ENCODE data around the gene PRSS21.

DNA sequence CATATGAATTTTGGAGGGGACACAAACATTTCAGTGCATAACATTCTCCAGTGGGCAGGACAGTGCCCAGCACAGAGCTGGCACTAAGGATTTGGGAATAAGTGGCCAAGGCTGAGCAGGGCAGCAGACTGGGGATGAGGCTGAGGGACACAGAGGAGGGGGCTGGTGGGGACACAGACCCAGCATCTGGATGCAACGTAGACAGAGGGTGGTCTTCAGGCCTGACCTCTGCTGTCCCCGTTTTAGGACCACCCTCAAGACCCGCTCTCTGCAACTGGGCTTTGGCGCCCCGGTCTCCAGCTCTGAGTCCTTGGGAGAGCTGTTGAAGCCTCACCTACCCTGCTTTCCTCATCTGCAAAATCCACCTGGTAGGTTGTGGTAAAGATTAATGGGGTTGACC lies 26.4 kb upstream of the PRSS21 start:
- no peak for TF ChIP-seq EP300 (IDR thresholded peaks at IDR 0.05; ENCODE audit: borderline replicate concordance)
- TF ChIP-seq ZBTB7A (IDR thresholded peaks at IDR 0.05; ENCODE audit: low read depth), result no peak
- TF ChIP-seq CEBPB (IDR thresholded peaks at IDR 0.05), result no peak
- TF ChIP-seq USF1 (IDR thresholded peaks at IDR 0.05), result no peak
- TF ChIP-seq TCF12 (IDR thresholded peaks at IDR 0.05; ENCODE audit: low read depth), result no peak
- no peak for TF ChIP-seq RAD21 (IDR thresholded peaks at IDR 0.05; ENCODE audit: low read depth)
- no peak for TF ChIP-seq REST (IDR thresholded peaks at IDR 0.05; ENCODE audit: low read depth)
- TF ChIP-seq YY1 (IDR thresholded peaks at IDR 0.05; ENCODE audit: low read depth), result no peak
- TF ChIP-seq, protein P1, sequence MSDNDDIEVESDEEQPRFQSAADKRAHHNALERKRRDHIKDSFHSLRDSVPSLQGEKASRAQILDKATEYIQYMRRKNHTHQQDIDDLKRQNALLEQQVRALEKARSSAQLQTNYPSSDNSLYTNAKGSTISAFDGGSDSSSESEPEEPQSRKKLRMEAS (IDR thresholded peaks at IDR 0.05), result no peak
- TF ChIP-seq NFIC (IDR thresholded peaks at IDR 0.05), result no peak
- TF ChIP-seq EGR1 (IDR thresholded peaks at IDR 0.05), result no peak
